ENCODE data around the gene MAP6D1.

The MAP6D1 gene

GRCh38 chr3:183824761-183825455 lies 469 bp downstream of the MAP6D1 start:
- in situ Hi-C loops (cut with HindIII; ENCODE audit: low sequenced_read_pairs), result no loop called here

- in situ Hi-C loops (cut with HindIII; ENCODE audit: low sequenced_read_pairs), result no loop called here
Observed at GRCh38 chr3:183823963-183824362, 1.4 kb downstream of the MAP6D1 start.

GRCh38 chr3:183822631-183823030 lies 2.7 kb downstream of the MAP6D1 start:
- in situ Hi-C loops (cut with HindIII; ENCODE audit: low sequenced_read_pairs), result no loop called here

- in situ Hi-C loops (cut with HindIII; ENCODE audit: low sequenced_read_pairs), result no loop called here
Observed at GRCh38 chr3:183819831-183820230, 5.5 kb downstream of the MAP6D1 start.

GRCh38 chr3:183818706-183819624 lies 6.4 kb downstream of the MAP6D1 start:
- in situ Hi-C loops (cut with HindIII; ENCODE audit: low sequenced_read_pairs), result no loop called here

GRCh38 chr3:183818041-183818620 lies 7.2 kb downstream of the MAP6D1 start:
- in situ Hi-C loops (cut with HindIII; ENCODE audit: low sequenced_read_pairs), result no loop called here

GRCh38 chr3:183817639-183818038 lies 7.7 kb downstream of the MAP6D1 start:
- in situ Hi-C loops (cut with HindIII; ENCODE audit: low sequenced_read_pairs), result no loop called here

GRCh38 chr3:183816681-183817510 lies 8.5 kb downstream of the MAP6D1 start:
- in situ Hi-C loops (cut with HindIII; ENCODE audit: low sequenced_read_pairs), result no loop called here

GRCh38 chr3:183815951-183816475 lies 9.4 kb downstream of the MAP6D1 start:
- in situ Hi-C loops (cut with HindIII; ENCODE audit: low sequenced_read_pairs), result no loop called here

GRCh38 chr3:183815563-183815940 lies 9.8 kb downstream of the MAP6D1 start:
- in situ Hi-C loops (cut with HindIII; ENCODE audit: low sequenced_read_pairs), result no loop called here

GRCh38 chr3:183814240-183814639 lies 11.1 kb downstream of the MAP6D1 start:
- in situ Hi-C loops (cut with HindIII; ENCODE audit: low sequenced_read_pairs), result no loop called here

- in situ Hi-C loops (cut with HindIII; ENCODE audit: low sequenced_read_pairs), result no loop called here
Observed at GRCh38 chr3:183812761-183813445, 12.5 kb downstream of the MAP6D1 start.

GRCh38 chr3:183811638-183812037 lies 13.7 kb downstream of the MAP6D1 start:
- in situ Hi-C loops (cut with HindIII; ENCODE audit: low sequenced_read_pairs), result no loop called here

GRCh38 chr3:183810643-183811594 lies 14.5 kb downstream of the MAP6D1 start:
- in situ Hi-C loops (cut with HindIII; ENCODE audit: low sequenced_read_pairs), result no loop called here

- in situ Hi-C loops (cut with HindIII; ENCODE audit: low sequenced_read_pairs), result no loop called here
Observed at GRCh38 chr3:183809270-183809669, 16.1 kb downstream of the MAP6D1 start.

- in situ Hi-C loops (cut with HindIII; ENCODE audit: low sequenced_read_pairs), result no loop called here
Observed at GRCh38 chr3:183808355-183808754, 17.0 kb downstream of the MAP6D1 start.

- in situ Hi-C loops (cut with HindIII; ENCODE audit: low sequenced_read_pairs), result no loop called here
Observed at GRCh38 chr3:183807881-183808280, 17.5 kb downstream of the MAP6D1 start.

- in situ Hi-C loops (cut with HindIII; ENCODE audit: low sequenced_read_pairs), result no loop called here
Observed at GRCh38 chr3:183807209-183807728, 18.1 kb downstream of the MAP6D1 start.

- in situ Hi-C loops (cut with HindIII; ENCODE audit: low sequenced_read_pairs), result no loop called here
Observed at GRCh38 chr3:183802989-183803388, 22.4 kb downstream of the MAP6D1 start.

All from DLD1 (cell line).